ENCODE measurements around the gene KIRREL1. TPM values are rescaled to one million over a fixed set of nuclear protein-coding genes. Genes with fewer than 3 reads are reported as not detected.
A peak's percentile ranks its signal among the peaks of the same experiment; 100 is the strongest.

KIRREL1 gene
- total RNA-seq, 3 donors from 2014 or later: 3.4 to 29.5 (median 13.5) TPM

DNA sequence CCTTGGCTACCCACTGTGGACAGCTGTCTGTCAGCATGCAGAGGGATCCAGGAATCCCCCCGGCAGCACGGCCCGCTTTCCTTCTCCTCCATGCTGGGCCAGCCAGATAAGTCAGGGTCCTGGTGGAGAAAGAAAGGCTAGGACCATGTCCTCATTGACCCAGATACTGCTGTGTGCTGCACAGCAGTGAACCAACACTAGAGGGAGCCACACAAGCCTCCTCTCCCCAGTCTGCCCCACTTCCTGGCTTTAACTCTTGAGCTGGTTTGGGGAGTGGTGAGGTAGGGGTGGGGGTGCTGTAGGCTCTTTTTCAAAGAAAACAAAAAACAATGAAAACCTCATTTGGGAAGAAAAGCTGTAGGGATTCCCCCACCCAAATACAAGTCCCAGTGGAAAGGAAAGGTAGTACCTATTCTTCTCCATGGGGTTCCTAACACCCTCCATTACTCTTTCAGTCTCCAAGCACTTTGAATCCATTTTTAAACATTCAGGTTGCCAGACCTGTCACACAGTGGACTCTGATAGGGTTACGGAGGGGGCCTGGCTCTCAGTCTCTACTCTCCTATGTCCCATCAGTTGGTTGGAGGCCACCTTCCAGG is 102.4 kb downstream of the KIRREL1 start:
- H3K9me3 ChIP-seq: no peaks in the 10 kb centered on the region
- ATAC-seq: peak; percentile 83
- TF ChIP-seq, protein P1, sequence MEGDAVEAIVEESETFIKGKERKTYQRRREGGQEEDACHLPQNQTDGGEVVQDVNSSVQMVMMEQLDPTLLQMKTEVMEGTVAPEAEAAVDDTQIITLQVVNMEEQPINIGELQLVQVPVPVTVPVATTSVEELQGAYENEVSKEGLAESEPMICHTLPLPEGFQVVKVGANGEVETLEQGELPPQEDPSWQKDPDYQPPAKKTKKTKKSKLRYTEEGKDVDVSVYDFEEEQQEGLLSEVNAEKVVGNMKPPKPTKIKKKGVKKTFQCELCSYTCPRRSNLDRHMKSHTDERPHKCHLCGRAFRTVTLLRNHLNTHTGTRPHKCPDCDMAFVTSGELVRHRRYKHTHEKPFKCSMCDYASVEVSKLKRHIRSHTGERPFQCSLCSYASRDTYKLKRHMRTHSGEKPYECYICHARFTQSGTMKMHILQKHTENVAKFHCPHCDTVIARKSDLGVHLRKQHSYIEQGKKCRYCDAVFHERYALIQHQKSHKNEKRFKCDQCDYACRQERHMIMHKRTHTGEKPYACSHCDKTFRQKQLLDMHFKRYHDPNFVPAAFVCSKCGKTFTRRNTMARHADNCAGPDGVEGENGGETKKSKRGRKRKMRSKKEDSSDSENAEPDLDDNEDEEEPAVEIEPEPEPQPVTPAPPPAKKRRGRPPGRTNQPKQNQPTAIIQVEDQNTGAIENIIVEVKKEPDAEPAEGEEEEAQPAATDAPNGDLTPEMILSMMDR (IDR thresholded peaks at IDR 0.05): peak; percentile 56
- peak in 2 of 3 donors; percentile 41 to 51 for DNase-seq
- H3K36me3 ChIP-seq (ENCODE audit: low read depth): no peaks in the 10 kb centered on the region
- intact Hi-C loops (cut with DNase I, micrococcal nuclease): no loop called here
- no peak overlapping the region for H3K4me3 ChIP-seq
- H3K4me1 ChIP-seq (ENCODE audit: low read depth): no peaks in the 10 kb centered on the region

DNA sequence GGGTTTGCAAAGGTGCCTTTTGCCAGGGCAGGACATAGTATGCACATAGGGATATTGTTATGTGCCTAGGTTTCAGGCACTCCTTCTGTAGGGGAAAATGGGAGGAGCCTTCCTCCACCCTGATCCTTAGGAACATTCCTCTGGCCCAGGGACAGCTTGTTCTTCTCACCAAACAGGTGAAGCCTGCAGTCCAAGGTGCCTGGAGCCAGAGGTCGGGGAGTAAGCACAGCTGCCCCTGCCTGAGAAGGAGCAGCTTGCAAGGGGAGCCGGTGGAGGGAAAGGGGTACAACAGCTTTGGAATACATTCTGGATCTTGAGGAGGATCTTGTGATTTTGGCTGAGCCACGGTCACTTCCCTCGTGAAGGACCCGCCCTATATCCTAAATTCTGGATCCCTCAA is 104.8 kb downstream of the KIRREL1 start:
- peak; percentile 5 for ATAC-seq
- H3K9me3 ChIP-seq: no peaks in the 10 kb centered on the region
- no peaks in the 10 kb centered on the region for H3K36me3 ChIP-seq (ENCODE audit: low read depth)
- intact Hi-C loops (cut with DNase I, micrococcal nuclease): no loop called here
- no peaks in the 10 kb centered on the region for H3K4me1 ChIP-seq (ENCODE audit: low read depth)
- DNase-seq: no peak
- TF ChIP-seq, protein P1 (IDR thresholded peaks at IDR 0.05): no peak
- H3K4me3 ChIP-seq: no peak overlapping the region

DNA sequence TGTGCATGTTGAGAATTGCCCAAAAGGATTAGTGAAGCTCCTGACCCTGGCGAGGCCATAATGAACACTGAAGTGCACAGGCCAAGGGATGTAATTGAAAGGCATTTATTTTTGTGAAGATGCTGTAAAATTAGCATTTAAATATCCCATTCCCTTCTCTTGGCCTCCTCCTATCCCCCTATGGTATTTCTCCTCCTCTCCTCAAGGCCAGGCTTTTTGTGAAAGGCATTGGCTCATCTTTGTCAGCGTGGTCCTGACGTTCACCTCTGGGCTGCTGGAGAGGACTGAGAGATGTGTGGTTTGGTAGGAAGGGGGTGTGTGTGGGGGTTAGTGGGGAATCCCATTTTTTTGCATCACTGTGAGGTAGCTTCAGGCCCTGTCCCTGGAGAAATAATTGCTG is 105.7 kb downstream of the KIRREL1 start:
- H3K9me3 ChIP-seq: no peaks in the 10 kb centered on the region
- intact Hi-C loops (cut with DNase I, micrococcal nuclease): no loop called here
- no peak overlapping the region for H3K4me3 ChIP-seq
- TF ChIP-seq, protein P1 (IDR thresholded peaks at IDR 0.05): no peak
- no peaks in the 10 kb centered on the region for H3K36me3 ChIP-seq (ENCODE audit: low read depth)
- ATAC-seq (no peak), DNase-seq (no peak)
- H3K4me1 ChIP-seq (ENCODE audit: low read depth): no peaks in the 10 kb centered on the region

DNA sequence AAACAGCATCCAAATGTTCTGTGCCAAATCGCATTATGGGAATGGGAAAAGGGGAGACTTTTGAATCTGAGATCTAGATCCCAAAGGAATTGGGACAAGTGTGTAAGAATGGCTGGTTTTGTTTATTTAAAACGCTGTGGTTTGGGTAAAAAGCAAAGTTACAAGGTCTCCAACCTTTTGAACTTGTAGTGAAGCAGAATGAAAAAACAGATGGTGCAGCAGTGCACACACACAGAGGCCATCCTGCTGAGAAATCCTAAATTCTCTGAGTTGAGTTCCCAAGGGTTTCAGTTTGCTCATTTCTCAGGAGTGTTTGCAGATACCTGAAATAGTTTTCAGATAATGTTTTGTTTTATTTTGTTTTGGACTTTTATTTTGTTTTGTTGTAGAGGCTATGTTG is 107.1 kb downstream of the KIRREL1 start:
- DNase-seq (no peak), ATAC-seq (no peak)
- no peaks in the 10 kb centered on the region for H3K9me3 ChIP-seq
- intact Hi-C loops (cut with DNase I, micrococcal nuclease): no loop called here
- TF ChIP-seq, protein P1 (IDR thresholded peaks at IDR 0.05): no peak
- no peaks in the 10 kb centered on the region for H3K36me3 ChIP-seq (ENCODE audit: low read depth)
- no peak overlapping the region for H3K4me3 ChIP-seq
- H3K4me1 ChIP-seq (ENCODE audit: low read depth): no peaks in the 10 kb centered on the region

DNA sequence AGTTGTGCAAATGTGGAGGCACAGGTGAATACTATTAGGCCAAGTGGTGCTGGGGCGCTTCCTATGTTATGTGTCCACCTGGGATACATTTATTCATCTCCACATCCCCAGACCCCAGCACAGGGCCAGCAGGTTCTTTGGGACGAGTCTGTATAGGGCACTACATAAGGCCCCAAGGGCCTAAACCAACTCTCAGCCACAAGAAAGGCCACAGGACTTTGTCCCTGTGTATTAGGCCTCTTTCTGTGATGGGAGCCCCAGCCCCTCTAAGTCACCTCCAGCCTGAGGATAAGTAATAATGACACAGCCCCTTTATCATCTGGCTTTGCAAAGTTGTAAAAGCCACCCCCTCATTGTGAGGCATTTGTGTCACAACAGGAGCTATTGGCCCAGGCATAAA is 108.0 kb downstream of the KIRREL1 start:
- Histone ChIP-seq H3K4me1 (ENCODE audit: low read depth) (no peaks in the 10 kb centered on the region), H3K9me3 (no peaks in the 10 kb centered on the region), H3K4me3 (no peak overlapping the region), H3K36me3 (ENCODE audit: low read depth) (no peaks in the 10 kb centered on the region)
- intact Hi-C loops (cut with DNase I, micrococcal nuclease): no loop called here
- TF ChIP-seq, protein P1 (IDR thresholded peaks at IDR 0.05): no peak
- ATAC-seq: no peak
- no peak for DNase-seq

DNA sequence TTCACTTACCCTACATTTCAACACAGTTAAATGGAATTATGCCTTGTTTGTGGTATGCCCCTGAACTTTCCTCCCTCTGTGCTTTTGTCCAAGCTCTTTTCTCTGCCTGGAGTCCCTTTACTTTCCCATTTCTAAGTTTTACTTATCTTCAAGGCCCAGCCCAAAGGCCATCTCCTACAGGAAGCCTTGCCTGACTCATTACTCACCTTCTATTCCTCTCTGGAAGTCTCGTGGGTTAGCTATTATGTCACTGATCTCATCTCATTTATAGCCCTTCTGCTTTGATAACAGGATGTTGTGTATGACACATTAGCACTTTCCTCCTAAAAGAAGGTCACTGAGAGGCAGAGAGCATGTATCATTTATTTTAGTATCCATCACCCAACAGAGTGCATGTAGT is 108.5 kb downstream of the KIRREL1 start:
- no peaks in the 10 kb centered on the region for H3K9me3 ChIP-seq
- no peaks in the 10 kb centered on the region for H3K36me3 ChIP-seq (ENCODE audit: low read depth)
- no peak overlapping the region for H3K4me3 ChIP-seq
- DNase-seq (no peak), ATAC-seq (peak; percentile 95)
- TF ChIP-seq, protein P1 (IDR thresholded peaks at IDR 0.05): no peak
- intact Hi-C loops (cut with DNase I, micrococcal nuclease): no loop called here
- no peaks in the 10 kb centered on the region for H3K4me1 ChIP-seq (ENCODE audit: low read depth)

Data from mucosa of descending colon (tissue), 3 donors.